ENCODE results near the gene CCDC142. TPM values are rescaled to one million over a fixed set of nuclear protein-coding genes. Genes with fewer than 3 reads are reported as not detected.

CCDC142 gene
- total RNA-seq, 1 experiment from 2014 or later: 14.0 TPM

- ATAC-seq (peak; percentile 12), DNase-seq (ENCODE audit: low spot score) (peak; percentile 60)
- peak overlapping the region; percentile 65 for H3K4me3 Mint-ChIP-seq
- H3K27me3 Mint-ChIP-seq (ENCODE audit: low read depth): peaks cover 99% of the 10 kb centered on the region
- peaks cover 8% of the 10 kb centered on the region for H3K9me3 Mint-ChIP-seq
- H3K4me1 Mint-ChIP-seq: peaks cover 16% of the 10 kb centered on the region
- H3K27ac Mint-ChIP-seq: no peak overlapping the region
- ChIA-PET POLR2A (interaction anchor here (1.1 to 1.3 kb wide), 2 partner anchors 18 to 72 kb away, joined by 3 to 4 read pairs; no protein-coding TSS in a partner anchor), CTCF (interaction anchor here (0.7 to 1.9 kb wide), 6 partner anchors 8 to 73 kb away, joined by 3 to 8 read pairs (median 4); partner anchors contain the start of genes AUP1, DQX1, HTRA2 and LBX2)
- H3K36me3 Mint-ChIP-seq: peaks cover 9% of the 10 kb centered on the region
- TF ChIP-seq ATF6 (CRISPR knock-in tag; IDR thresholded peaks at IDR 0.05) (no peak), NFATC4 (CRISPR knock-in tag; IDR thresholded peaks at IDR 0.05) (no peak), ZBTB21 (CRISPR knock-in tag; IDR thresholded peaks at IDR 0.05; ENCODE audit: borderline replicate concordance) (no peak), TP53 (CRISPR knock-in tag; IDR thresholded peaks at IDR 0.05) (no peak), MLX (CRISPR knock-in tag; IDR thresholded peaks at IDR 0.05) (peak; percentile 91), HMGXB4 (CRISPR knock-in tag; IDR thresholded peaks at IDR 0.05) (0 out of 2 replicates have a peak, but pooled peaks have one; percentile 7), TEAD4 (CRISPR knock-in tag; IDR thresholded peaks at IDR 0.05) (peak; percentile 43; the same call in 1 of the 2 replicates), ZNF423 (CRISPR knock-in tag; IDR thresholded peaks at IDR 0.05) (peak; percentile 42; the same call in 1 of the 2 replicates), TEAD1 (CRISPR knock-in tag; IDR thresholded peaks at IDR 0.05) (peak; percentile 37; the same call in 1 of the 2 replicates), ATF2 (CRISPR knock-in tag; IDR thresholded peaks at IDR 0.05; ENCODE audit: borderline replicate concordance, low read depth) (no peak), ZNF281 (CRISPR knock-in tag; IDR thresholded peaks at IDR 0.05) (peak; percentile 55; the same call in 1 of the 2 replicates), EMX1 (CRISPR knock-in tag; IDR thresholded peaks at IDR 0.05) (no peak), ZNF317 (CRISPR knock-in tag; IDR thresholded peaks at IDR 0.05; ENCODE audit: borderline replicate concordance, low read depth) (0 out of 2 replicates have a peak, but pooled peaks have one; percentile 36), TCF7 (CRISPR knock-in tag; IDR thresholded peaks at IDR 0.05; ENCODE audit: low read depth) (no peak)
- TF ChIP-seq, protein P1, sequence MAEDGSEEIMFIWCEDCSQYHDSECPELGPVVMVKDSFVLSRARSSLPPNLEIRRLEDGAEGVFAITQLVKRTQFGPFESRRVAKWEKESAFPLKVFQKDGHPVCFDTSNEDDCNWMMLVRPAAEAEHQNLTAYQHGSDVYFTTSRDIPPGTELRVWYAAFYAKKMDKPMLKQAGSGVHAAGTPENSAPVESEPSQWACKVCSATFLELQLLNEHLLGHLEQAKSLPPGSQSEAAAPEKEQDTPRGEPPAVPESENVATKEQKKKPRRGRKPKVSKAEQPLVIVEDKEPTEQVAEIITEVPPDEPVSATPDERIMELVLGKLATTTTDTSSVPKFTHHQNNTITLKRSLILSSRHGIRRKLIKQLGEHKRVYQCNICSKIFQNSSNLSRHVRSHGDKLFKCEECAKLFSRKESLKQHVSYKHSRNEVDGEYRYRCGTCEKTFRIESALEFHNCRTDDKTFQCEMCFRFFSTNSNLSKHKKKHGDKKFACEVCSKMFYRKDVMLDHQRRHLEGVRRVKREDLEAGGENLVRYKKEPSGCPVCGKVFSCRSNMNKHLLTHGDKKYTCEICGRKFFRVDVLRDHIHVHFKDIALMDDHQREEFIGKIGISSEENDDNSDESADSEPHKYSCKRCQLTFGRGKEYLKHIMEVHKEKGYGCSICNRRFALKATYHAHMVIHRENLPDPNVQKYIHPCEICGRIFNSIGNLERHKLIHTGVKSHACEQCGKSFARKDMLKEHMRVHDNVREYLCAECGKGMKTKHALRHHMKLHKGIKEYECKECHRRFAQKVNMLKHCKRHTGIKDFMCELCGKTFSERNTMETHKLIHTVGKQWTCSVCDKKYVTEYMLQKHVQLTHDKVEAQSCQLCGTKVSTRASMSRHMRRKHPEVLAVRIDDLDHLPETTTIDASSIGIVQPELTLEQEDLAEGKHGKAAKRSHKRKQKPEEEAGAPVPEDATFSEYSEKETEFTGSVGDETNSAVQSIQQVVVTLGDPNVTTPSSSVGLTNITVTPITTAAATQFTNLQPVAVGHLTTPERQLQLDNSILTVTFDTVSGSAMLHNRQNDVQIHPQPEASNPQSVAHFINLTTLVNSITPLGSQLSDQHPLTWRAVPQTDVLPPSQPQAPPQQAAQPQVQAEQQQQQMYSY (CRISPR knock-in tag; IDR thresholded peaks at IDR 0.05): peak; percentile 91
- TF ChIP-seq, protein P2, sequence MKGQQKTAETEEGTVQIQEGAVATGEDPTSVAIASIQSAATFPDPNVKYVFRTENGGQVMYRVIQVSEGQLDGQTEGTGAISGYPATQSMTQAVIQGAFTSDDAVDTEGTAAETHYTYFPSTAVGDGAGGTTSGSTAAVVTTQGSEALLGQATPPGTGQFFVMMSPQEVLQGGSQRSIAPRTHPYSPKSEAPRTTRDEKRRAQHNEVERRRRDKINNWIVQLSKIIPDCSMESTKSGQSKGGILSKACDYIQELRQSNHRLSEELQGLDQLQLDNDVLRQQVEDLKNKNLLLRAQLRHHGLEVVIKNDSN (CRISPR knock-in tag; IDR thresholded peaks at IDR 0.05): peak; percentile 47; the same call in 1 of the 2 replicates
- TF ChIP-seq, protein P3, sequence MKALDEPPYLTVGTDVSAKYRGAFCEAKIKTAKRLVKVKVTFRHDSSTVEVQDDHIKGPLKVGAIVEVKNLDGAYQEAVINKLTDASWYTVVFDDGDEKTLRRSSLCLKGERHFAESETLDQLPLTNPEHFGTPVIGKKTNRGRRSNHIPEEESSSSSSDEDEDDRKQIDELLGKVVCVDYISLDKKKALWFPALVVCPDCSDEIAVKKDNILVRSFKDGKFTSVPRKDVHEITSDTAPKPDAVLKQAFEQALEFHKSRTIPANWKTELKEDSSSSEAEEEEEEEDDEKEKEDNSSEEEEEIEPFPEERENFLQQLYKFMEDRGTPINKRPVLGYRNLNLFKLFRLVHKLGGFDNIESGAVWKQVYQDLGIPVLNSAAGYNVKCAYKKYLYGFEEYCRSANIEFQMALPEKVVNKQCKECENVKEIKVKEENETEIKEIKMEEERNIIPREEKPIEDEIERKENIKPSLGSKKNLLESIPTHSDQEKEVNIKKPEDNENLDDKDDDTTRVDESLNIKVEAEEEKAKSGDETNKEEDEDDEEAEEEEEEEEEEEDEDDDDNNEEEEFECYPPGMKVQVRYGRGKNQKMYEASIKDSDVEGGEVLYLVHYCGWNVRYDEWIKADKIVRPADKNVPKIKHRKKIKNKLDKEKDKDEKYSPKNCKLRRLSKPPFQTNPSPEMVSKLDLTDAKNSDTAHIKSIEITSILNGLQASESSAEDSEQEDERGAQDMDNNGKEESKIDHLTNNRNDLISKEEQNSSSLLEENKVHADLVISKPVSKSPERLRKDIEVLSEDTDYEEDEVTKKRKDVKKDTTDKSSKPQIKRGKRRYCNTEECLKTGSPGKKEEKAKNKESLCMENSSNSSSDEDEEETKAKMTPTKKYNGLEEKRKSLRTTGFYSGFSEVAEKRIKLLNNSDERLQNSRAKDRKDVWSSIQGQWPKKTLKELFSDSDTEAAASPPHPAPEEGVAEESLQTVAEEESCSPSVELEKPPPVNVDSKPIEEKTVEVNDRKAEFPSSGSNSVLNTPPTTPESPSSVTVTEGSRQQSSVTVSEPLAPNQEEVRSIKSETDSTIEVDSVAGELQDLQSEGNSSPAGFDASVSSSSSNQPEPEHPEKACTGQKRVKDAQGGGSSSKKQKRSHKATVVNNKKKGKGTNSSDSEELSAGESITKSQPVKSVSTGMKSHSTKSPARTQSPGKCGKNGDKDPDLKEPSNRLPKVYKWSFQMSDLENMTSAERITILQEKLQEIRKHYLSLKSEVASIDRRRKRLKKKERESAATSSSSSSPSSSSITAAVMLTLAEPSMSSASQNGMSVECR (CRISPR knock-in tag; IDR thresholded peaks at IDR 0.05; ENCODE audit: borderline replicate concordance): peak; percentile 14; the same call in 1 of the 2 replicates
Measured at GRCh38 chr2:74515271-74515980, 32.6 kb upstream of the CCDC142 start.
